Measurements from ENCODE around the gene CDC14B.

The CDC14B gene

GRCh38 chr9:96502539-96503373 lies 116.9 kb downstream of the CDC14B start:
- no peak for DNase-seq (ENCODE audit: low read depth)

- DNase-seq (ENCODE audit: low read depth): no peak
These were observed 117.8 kb downstream of the CDC14B start for GRCh38 chr9:96501633-96502538.

GRCh38 chr9:96500696-96501632 lies 118.7 kb downstream of the CDC14B start:
- DNase-seq (ENCODE audit: low read depth): no peak

GRCh38 chr9:96499257-96499656 lies 120.4 kb downstream of the CDC14B start:
- no peak for DNase-seq (ENCODE audit: low read depth)

- no peak for DNase-seq (ENCODE audit: low read depth)
These were observed 120.8 kb downstream of the CDC14B start for GRCh38 chr9:96498796-96499195.

- no peak for DNase-seq (ENCODE audit: low read depth)
These were observed 122.6 kb downstream of the CDC14B start for GRCh38 chr9:96497117-96497399.

- DNase-seq (ENCODE audit: low read depth): no peak
These were observed 123.1 kb downstream of the CDC14B start for GRCh38 chr9:96496368-96497116.

GRCh38 chr9:96495341-96495740 lies 124.3 kb downstream of the CDC14B start:
- no peak for DNase-seq (ENCODE audit: low read depth)

GRCh38 chr9:96494215-96494800 lies 125.3 kb downstream of the CDC14B start:
- no peak for DNase-seq (ENCODE audit: low read depth)

GRCh38 chr9:96493757-96494156 lies 125.9 kb downstream of the CDC14B start:
- no peak for DNase-seq (ENCODE audit: low read depth)

- no peak for DNase-seq (ENCODE audit: low read depth)
These were observed 126.6 kb downstream of the CDC14B start for GRCh38 chr9:96492993-96493531.

- DNase-seq (ENCODE audit: low read depth): no peak
These were observed 127.6 kb downstream of the CDC14B start for GRCh38 chr9:96491880-96492525.

- no peak for DNase-seq (ENCODE audit: low read depth)
These were observed 128.4 kb downstream of the CDC14B start for GRCh38 chr9:96491079-96491879.

- no peak for DNase-seq (ENCODE audit: low read depth)
These were observed 129.0 kb downstream of the CDC14B start for GRCh38 chr9:96490534-96491078.

GRCh38 chr9:96489482-96489979 lies 130.1 kb downstream of the CDC14B start:
- no peak for DNase-seq (ENCODE audit: low read depth)

GRCh38 chr9:96487949-96488348 lies 131.7 kb downstream of the CDC14B start:
- DNase-seq (ENCODE audit: low read depth): no peak

GRCh38 chr9:96487029-96487396 lies 132.6 kb downstream of the CDC14B start:
- no peak for DNase-seq (ENCODE audit: low read depth)

GRCh38 chr9:96486386-96487028 lies 133.1 kb downstream of the CDC14B start:
- no peak for DNase-seq (ENCODE audit: low read depth)

Measured in activated gamma-delta T cell treated with anti-CD3 and anti-CD28 coated beads, Interleukin-2, amount 50 U/mL, for 16 hours (primary cell).